CD4-positive, alpha-beta T cell (primary cell): ENCODE data around the gene PIGK. TPM values are rescaled to one million over a fixed set of nuclear protein-coding genes. Genes with fewer than 3 reads are reported as not detected.
A peak's percentile ranks its signal among the peaks of the same experiment; 100 is the strongest.
"Not testable (repeated sequence)": the region's sequence is repeated elsewhere in the genome, so short reads cannot be mapped to it uniquely, and the experiment has no call there.

Experiments
- ATAC-seq: fragments of 200-7000 bp; cut with Tn5 transposase; one replicate; pipeline ENCODE4 v1.10.0; 2022; ENCODE audit warnings: mild to moderate bottlenecking; ENCODE audit not compliant: poor library complexity
- CTCF ChIA-PET: fragments of 350-600 bp; sonication (Branson Sonifier 250); formaldehyde crosslinking; loops from one replicate; lab custom pipeline; 2021; ENCODE audit warnings: antibody characterized with exemption, inconsistent platforms; lab: Charles Lee
- POLR2A ChIA-PET: fragments of 350-600 bp; sonication (Branson Sonifier 250); formaldehyde crosslinking; loops from one replicate; lab custom pipeline; 2021; ENCODE audit warnings: antibody characterized with exemption, inconsistent platforms; lab: Charles Lee
- DNase-seq, 14 experiments: peaks; one replicate each; pipeline ENCODE4 v3.0.0-alpha.2; 2013 to 2020; ENCODE audit warnings: mixed read lengths in 2 of 14
- H3K27ac ChIP-seq, 2 donors: one replicate each; pipeline versions ENCODE4 v1.5.1 to v1.7.0; 2013; ENCODE audit warnings: low read length in 2 of 2, low read depth in 1 of 2, mild to moderate bottlenecking in 1 of 2
- H3K27me3 ChIP-seq, 2 experiments: 1 replicate in 1 of 2; 2 replicates in 1 of 2; pipeline versions ENCODE4 v1.6.1 to v1.7.0; 2013; ENCODE audit warnings: low read length in 2 of 2, control low read depth in 1 of 2, mild to moderate bottlenecking in 1 of 2, moderate library complexity in 1 of 2; ENCODE audit not compliant: insufficient read depth in 2 of 2, control insufficient read depth in 1 of 2
- H3K36me3 ChIP-seq: one replicate; pipeline ENCODE4 v1.6.1; 2013; ENCODE audit warnings: low read length, control low read depth; ENCODE audit not compliant: insufficient read depth
- H3K4me1 ChIP-seq: one replicate; pipeline ENCODE4 v1.6.1; 2013; ENCODE audit warnings: low read length, control low read depth; ENCODE audit not compliant: insufficient read depth
- H3K4me3 ChIP-seq: one replicate; pipeline ENCODE4 v1.5.1; 2013; ENCODE audit warnings: mild to moderate bottlenecking, low read length, moderate library complexity
- H3K9me3 ChIP-seq, 2 experiments: 1 replicate in 1 of 2; 2 replicates in 1 of 2; pipeline versions ENCODE4 v1.6.1 to v1.7.0; 2013; ENCODE audit warnings: low read length in 2 of 2, mild to moderate bottlenecking in 2 of 2, control low read depth in 1 of 2, moderate library complexity in 1 of 2; ENCODE audit not compliant: control insufficient read depth in 1 of 2, insufficient read depth in 1 of 2
- H3K27ac Mint-ChIP-seq: one replicate; pipeline ENCODE4 v1.8.0; 2020; ENCODE audit warnings: mixed read lengths
- H3K27me3 Mint-ChIP-seq: one replicate; pipeline ENCODE4 v1.8.0; 2021; ENCODE audit warnings: mixed read lengths
- H3K36me3 Mint-ChIP-seq: one replicate; pipeline ENCODE4 v1.8.0; 2021; ENCODE audit warnings: low read depth, mixed read lengths
- H3K4me1 Mint-ChIP-seq: one replicate; pipeline ENCODE4 v1.8.0; 2021; ENCODE audit warnings: low read depth, mixed read lengths
- H3K4me3 Mint-ChIP-seq: one replicate; pipeline ENCODE4 v1.8.0; 2020; ENCODE audit warnings: mild to moderate bottlenecking, mixed read lengths
- H3K9me3 Mint-ChIP-seq: one replicate; pipeline ENCODE4 v1.8.0; 2020; ENCODE audit warnings: mixed read lengths
- intact Hi-C, 2 experiments: fragments of 100-400 bp; cut with DNase I in 1 of 2; cut with micrococcal nuclease in 1 of 2; formaldehyde crosslinking; loops; one replicate each; pipeline versions ENCODE4 v1.15.1 to v1.9.0; 2023 to 2025; cut with DNase I, micrococcal nuclease
- total RNA-seq, 174 experiments: library from RNA in 2 of 174; stranded (reverse) in 2 of 174; gene quantifications; one replicate each; pipeline ENCODE4 v1.2.3 and lab custom pipeline; 2021 to 2026
- TF ChIP-seq, protein P1 (sequence below): fragments of 200-600 bp; IDR thresholded peaks from one replicate; pipeline ENCODE4 v1.8.0; 2022; ENCODE audit warnings: antibody characterized with exemption, mild to moderate bottlenecking

PIGK gene
- total RNA-seq, 2 experiments from 2014 or later = 10.1 to 10.3 TPM

DNA sequence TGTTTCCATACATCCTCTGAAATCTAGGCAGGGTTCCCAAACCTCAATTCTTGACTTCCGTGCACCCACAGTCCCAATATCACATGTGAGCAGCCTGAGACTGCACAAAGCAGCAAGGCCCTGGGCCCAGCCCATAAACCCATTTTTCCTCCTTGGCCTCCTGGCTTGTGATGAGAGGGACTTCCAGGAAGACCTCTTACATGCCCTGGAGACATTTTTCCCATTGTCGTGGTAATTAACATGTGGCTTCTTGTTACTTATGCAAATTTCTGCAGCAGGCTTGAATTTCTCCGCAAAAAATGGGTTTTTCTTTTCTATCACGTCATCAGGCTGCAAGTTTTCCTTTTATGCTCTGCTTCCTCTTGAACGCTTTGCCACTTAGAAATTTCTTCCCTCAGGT, 3.3 kb upstream of the PIGK start:
- Mint-ChIP-seq H3K27me3 (no peaks in the 10 kb centered on the region), H3K36me3 (peaks cover 30% of the 10 kb centered on the region), H3K4me1 (peaks cover 37% of the 10 kb centered on the region), H3K4me3 (peak overlapping the region; percentile 54), H3K27ac (no peak overlapping the region), H3K9me3 (no peaks in the 10 kb centered on the region)
- no peaks in the 10 kb centered on the region for H3K27me3 ChIP-seq
- no peaks in the 10 kb centered on the region for H3K36me3 ChIP-seq
- intact Hi-C loops = loop anchor here in 1 of 2 experiments (5.0 kb wide), 2 partner anchors 195 to 460 kb away; partner anchors contain the start of gene ZZZ3
- H3K9me3 ChIP-seq = no peaks in the 10 kb centered on the region
- H3K4me1 ChIP-seq = peaks cover 10% of the 10 kb centered on the region
- H3K4me3 ChIP-seq = no peak overlapping the region
- CTCF ChIA-PET = no interaction called here
- TF ChIP-seq, protein P1, sequence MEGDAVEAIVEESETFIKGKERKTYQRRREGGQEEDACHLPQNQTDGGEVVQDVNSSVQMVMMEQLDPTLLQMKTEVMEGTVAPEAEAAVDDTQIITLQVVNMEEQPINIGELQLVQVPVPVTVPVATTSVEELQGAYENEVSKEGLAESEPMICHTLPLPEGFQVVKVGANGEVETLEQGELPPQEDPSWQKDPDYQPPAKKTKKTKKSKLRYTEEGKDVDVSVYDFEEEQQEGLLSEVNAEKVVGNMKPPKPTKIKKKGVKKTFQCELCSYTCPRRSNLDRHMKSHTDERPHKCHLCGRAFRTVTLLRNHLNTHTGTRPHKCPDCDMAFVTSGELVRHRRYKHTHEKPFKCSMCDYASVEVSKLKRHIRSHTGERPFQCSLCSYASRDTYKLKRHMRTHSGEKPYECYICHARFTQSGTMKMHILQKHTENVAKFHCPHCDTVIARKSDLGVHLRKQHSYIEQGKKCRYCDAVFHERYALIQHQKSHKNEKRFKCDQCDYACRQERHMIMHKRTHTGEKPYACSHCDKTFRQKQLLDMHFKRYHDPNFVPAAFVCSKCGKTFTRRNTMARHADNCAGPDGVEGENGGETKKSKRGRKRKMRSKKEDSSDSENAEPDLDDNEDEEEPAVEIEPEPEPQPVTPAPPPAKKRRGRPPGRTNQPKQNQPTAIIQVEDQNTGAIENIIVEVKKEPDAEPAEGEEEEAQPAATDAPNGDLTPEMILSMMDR = no peak
- DNase-seq (no peak), ATAC-seq (no peak)
- no peak overlapping the region for H3K27ac ChIP-seq
- POLR2A ChIA-PET = no interaction called here

DNA sequence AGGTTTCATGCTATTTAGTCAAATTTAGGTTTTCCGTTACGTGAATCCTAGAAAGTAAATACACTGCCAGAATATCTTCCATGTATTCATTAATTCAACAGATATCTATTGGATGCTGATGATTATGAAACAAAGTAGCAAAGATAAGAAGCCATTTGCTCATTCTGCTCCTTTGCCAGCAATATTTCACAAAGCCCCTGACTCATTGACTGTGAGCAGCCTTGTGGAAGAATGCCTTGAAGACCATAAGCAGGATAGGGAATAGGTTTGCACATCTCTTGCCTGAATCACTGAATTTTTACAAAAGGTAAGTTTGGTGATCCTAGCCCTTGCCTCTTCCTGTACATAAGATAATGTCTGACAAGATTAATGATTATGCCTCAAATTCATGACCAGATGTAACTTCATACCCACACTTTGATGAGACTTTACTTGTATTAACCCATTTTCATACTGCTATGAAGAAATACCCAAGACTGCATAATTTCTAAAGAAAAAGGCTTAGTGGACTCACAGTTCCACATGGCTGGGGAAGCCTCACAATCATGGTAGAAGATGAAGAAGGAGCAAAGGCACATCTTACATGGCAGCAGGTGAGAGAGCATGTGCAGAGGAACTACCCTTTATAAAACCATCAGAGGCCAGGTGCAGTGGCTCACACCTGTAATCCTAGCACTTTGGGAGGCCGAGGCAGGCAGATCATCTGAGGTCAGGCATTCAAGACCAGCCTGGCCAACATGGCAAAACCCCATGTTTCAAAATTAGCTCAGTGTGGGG, 1.6 kb upstream of the PIGK start:
- H3K27ac Mint-ChIP-seq = peak overlapping the region; percentile 31
- Histone ChIP-seq H3K9me3 (no peaks in the 10 kb centered on the region), H3K36me3 (no peaks in the 10 kb centered on the region), H3K27me3 (no peaks in the 10 kb centered on the region), H3K4me1 (peaks cover 10% of the 10 kb centered on the region), H3K4me3 (no peak overlapping the region), H3K27ac (no peak overlapping the region)
- POLR2A ChIA-PET = interaction anchor here (1.8 to 2.5 kb wide), 2 partner anchors 60 to 92 kb away, joined by 8 to 21 read pairs; partner anchors contain the start of gene AK5
- ATAC-seq (no peak), DNase-seq (no peak)
- TF ChIP-seq, protein P1 = no peak
- H3K27me3 Mint-ChIP-seq = no peaks in the 10 kb centered on the region
- H3K9me3 Mint-ChIP-seq = no peaks in the 10 kb centered on the region
- intact Hi-C loops = loop anchor here in 1 of 2 experiments (5.0 kb wide), 2 partner anchors 196 to 461 kb away; partner anchors contain the start of gene ZZZ3
- H3K36me3 Mint-ChIP-seq = peaks cover 30% of the 10 kb centered on the region
- CTCF ChIA-PET = no interaction called here
- peak overlapping the region; percentile 84 for H3K4me3 Mint-ChIP-seq
- H3K4me1 Mint-ChIP-seq = peaks cover 45% of the 10 kb centered on the region

DNA sequence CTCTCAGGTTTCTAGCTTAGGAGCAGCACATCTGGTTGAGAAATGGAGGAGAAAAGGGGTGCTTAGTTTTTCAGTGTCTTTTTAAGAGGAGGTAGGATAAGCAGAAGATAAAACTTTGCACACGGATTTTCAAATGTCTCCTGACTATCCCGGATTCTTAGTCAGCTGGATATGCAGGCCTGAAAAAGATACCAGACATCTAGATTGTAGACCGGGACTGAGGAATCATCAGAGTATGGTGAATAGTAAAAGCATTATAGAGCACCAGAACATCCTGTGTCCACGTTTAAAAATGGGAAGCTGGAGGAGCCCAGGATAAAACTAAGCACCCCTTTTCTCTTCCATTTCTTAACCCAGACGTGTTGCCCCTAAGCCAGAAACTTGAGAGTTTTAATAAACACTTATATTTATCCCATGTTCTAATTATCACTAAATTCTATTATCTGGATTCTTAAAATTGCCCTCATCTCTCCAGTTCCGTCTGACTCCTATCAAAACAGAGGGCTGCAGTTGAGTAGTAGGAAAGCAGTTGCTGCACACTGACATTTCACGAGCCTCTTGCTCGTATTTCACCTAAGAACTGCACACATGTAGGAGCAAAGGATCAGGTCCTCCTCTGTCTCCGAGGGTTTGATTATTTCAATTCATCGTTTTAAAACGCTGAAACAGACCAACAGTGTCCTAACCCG, 609 bp downstream of the PIGK start:
- Histone ChIP-seq H3K27ac (peak overlapping the region; percentile 86 to 88), H3K9me3 (no peaks in the 10 kb centered on the region), H3K36me3 (no peaks in the 10 kb centered on the region), H3K27me3 (no peaks in the 10 kb centered on the region), H3K4me1 (peaks cover 10% of the 10 kb centered on the region), H3K4me3 (peak overlapping the region; percentile 99)
- Mint-ChIP-seq H3K27ac (peak overlapping the region; percentile 98), H3K4me1 (peaks cover 67% of the 10 kb centered on the region), H3K36me3 (peaks cover 35% of the 10 kb centered on the region), H3K27me3 (no peaks in the 10 kb centered on the region), H3K4me3 (peak overlapping the region; percentile 98), H3K9me3 (no peaks in the 10 kb centered on the region)
- ChIA-PET POLR2A (interaction anchor here (1.0 to 2.7 kb wide), 8 partner anchors 9 to 219 kb away, joined by 3 to 21 read pairs (median 4); partner anchors contain the start of gene AK5), CTCF (interaction anchor here (1.1 kb wide), 1 partner anchor 464 kb away, joined by 4 read pairs; no protein-coding TSS in a partner anchor)
- DNase-seq = peak in 1 of 14 experiments; percentile 5
- TF ChIP-seq, protein P1 = no peak
- intact Hi-C loops = loop anchor here (2.0 to 10.0 kb wide), 4 partner anchors 62 to 546 kb away; partner anchors contain the start of gene AK5 (in 1 of the 2)
- ATAC-seq = peak; percentile 54

DNA sequence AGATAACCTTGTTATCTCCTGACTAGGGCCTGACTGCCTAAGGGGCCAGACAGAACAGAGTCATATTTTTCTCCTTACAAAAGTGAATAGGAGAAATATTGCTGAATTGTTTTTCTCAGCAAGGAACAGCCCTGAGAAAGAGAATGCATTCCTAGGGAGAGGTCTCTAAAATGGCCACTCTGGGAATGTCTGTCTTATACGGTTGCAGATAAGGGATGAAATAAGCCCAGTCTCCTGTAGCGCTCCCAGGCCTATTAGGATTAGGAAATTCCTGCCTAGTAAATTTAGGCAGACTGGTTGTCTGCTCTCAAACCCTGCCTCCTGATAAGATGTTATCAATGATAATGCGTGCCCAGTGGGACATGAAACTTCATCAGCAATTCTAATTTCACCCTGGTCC, 15.2 kb downstream of the PIGK start:
- peaks cover 52% of the 10 kb centered on the region for H3K36me3 Mint-ChIP-seq
- CTCF ChIA-PET, H3K27ac Mint-ChIP-seq: not testable (repeated sequence)

More for the DNA sequence above, 15.2 kb downstream of the PIGK start:
- H3K9me3 ChIP-seq, H3K27me3 Mint-ChIP-seq, H3K4me3 Mint-ChIP-seq, DNase-seq, H3K9me3 Mint-ChIP-seq, H3K4me1 Mint-ChIP-seq, H3K36me3 ChIP-seq, intact Hi-C loops, H3K4me3 ChIP-seq, H3K27ac ChIP-seq, ATAC-seq, H3K27me3 ChIP-seq, H3K4me1 ChIP-seq, POLR2A ChIA-PET: not testable (repeated sequence)
